Measurements from ENCODE around the gene IL1F10.
"Not testable (repeated sequence)": the region's sequence is repeated elsewhere in the genome, so short reads cannot be mapped to it uniquely, and the experiment has no call there.

Gene IL1F10

GRCh38 chr2:113081488-113082210 is 13.9 kb downstream of the IL1F10 start:
- DNase-seq (ENCODE audit: low read depth): no peak

GRCh38 chr2:113083296-113083695 is 15.5 kb downstream of the IL1F10 start:
- DNase-seq (ENCODE audit: low read depth): no peak

GRCh38 chr2:113084249-113085000 is 16.7 kb downstream of the IL1F10 start:
- no peak for DNase-seq (ENCODE audit: low read depth)

- DNase-seq (ENCODE audit: low read depth): no peak
Observed at GRCh38 chr2:113085542-113085941, 17.8 kb downstream of the IL1F10 start.

- DNase-seq (ENCODE audit: low read depth): no peak
Observed at GRCh38 chr2:113088213-113088992, 20.6 kb downstream of the IL1F10 start.

- DNase-seq (ENCODE audit: low read depth): no peak
Observed at GRCh38 chr2:113089916-113090315, 22.1 kb downstream of the IL1F10 start.

- no peak for DNase-seq (ENCODE audit: low read depth)
Observed at GRCh38 chr2:113091231-113091896, 23.6 kb downstream of the IL1F10 start.

- no peak for DNase-seq (ENCODE audit: low read depth)
Observed at GRCh38 chr2:113092864-113093612, 25.3 kb downstream of the IL1F10 start.

GRCh38 chr2:113093613-113093977 is 25.8 kb downstream of the IL1F10 start:
- DNase-seq (ENCODE audit: low read depth): no peak

GRCh38 chr2:113096306-113096705 is 28.5 kb downstream of the IL1F10 start:
- DNase-seq (ENCODE audit: low read depth): not testable (repeated sequence)

- not testable (repeated sequence) for DNase-seq (ENCODE audit: low read depth)
Observed at GRCh38 chr2:113096842-113097618, 29.3 kb downstream of the IL1F10 start.

GRCh38 chr2:113098041-113098440 is 30.3 kb downstream of the IL1F10 start:
- DNase-seq (ENCODE audit: low read depth): no peak

GRCh38 chr2:113098532-113098931 is 30.8 kb downstream of the IL1F10 start:
- DNase-seq (ENCODE audit: low read depth): no peak

GRCh38 chr2:113102133-113102532 is 34.4 kb downstream of the IL1F10 start:
- no peak for DNase-seq (ENCODE audit: low read depth)

- DNase-seq (ENCODE audit: low read depth): no peak
Observed at GRCh38 chr2:113103277-113103676, 35.5 kb downstream of the IL1F10 start.

GRCh38 chr2:113104054-113104611 is 36.4 kb downstream of the IL1F10 start:
- DNase-seq (ENCODE audit: low read depth): no peak

GRCh38 chr2:113105047-113105785 is 37.4 kb downstream of the IL1F10 start:
- peak; percentile 48 for DNase-seq (ENCODE audit: low read depth)

- DNase-seq (ENCODE audit: low read depth): no peak
Observed at GRCh38 chr2:113111121-113111520, 43.4 kb downstream of the IL1F10 start.

GRCh38 chr2:113111823-113112287 is 44.1 kb downstream of the IL1F10 start:
- DNase-seq (ENCODE audit: low read depth): no peak
